AG04450 (cell line): ENCODE data around the gene IDI2. TPM values are rescaled to one million over a fixed set of nuclear protein-coding genes. Genes with fewer than 3 reads are reported as not detected.

Experiments
- CTCF ChIA-PET: fragments of 300-600, 350-600 bp; formaldehyde crosslinking; extraction: SDS; loops from one replicate; lab custom pipeline; 2022; ENCODE audit warnings: antibody characterized with exemption, inconsistent platforms; lab: Charles Lee
- POLR2A ChIA-PET: fragments of 350-600 bp; formaldehyde crosslinking; extraction: SDS; loops from one replicate; lab custom pipeline; 2021; ENCODE audit warnings: antibody characterized with exemption, inconsistent platforms; lab: Yijun Ruan, JAX
- DNase-seq: peaks from one replicate; pipeline ENCODE4 v3.0.0-alpha.2; 2011; ENCODE audit warnings: low read depth, low spot score
- H3K27ac ChIP-seq: one replicate; pipeline ENCODE4 v1.5.1; 2012; ENCODE audit warnings: low read depth, low read length, control low read depth
- H3K27me3 ChIP-seq: one replicate; pipeline ENCODE4 v1.6.0; 2012; ENCODE audit warnings: low read length; ENCODE audit not compliant: control insufficient read depth, insufficient read depth
- H3K4me3 ChIP-seq: 2 replicates; pipeline ENCODE4 v1.5.1; 2011; ENCODE audit warnings: mild to moderate bottlenecking, low read depth, low read length, control low read depth
- H3K9me3 ChIP-seq: 2 replicates; pipeline ENCODE4 v1.5.1; 2012; ENCODE audit warnings: low read length; ENCODE audit not compliant: control insufficient read depth, insufficient read depth
- CTCF ChIP-seq: IDR thresholded peaks from 2 replicates; pipeline ENCODE4 v1.5.1; 2011; ENCODE audit warnings: low read depth, low read length, control low read depth, inconsistent platforms
- polyA plus RNA-seq: library from polyadenylated mRNA; depleted of rRNA; stranded (reverse); fragments of >200 nt; gene quantifications from 2 replicates; pipeline ENCODE4 v1.2.3, GENCODE V29; 2011

IDI2 gene
- polyA plus RNA-seq, 1 experiment: not detected

GRCh38 chr10:1061930-1062774 is 36.5 kb upstream of the IDI2 start:
- H3K27me3 ChIP-seq: no peaks in the 10 kb centered on the region
- no peak overlapping the region for H3K27ac ChIP-seq
- TF ChIP-seq CTCF: no peak
- H3K4me3 ChIP-seq: no peak overlapping the region
- POLR2A ChIA-PET: interaction anchor here (1.4 kb wide), 1 partner anchor 13 kb away, joined by 6 read pairs; the partner anchor contains the start of gene IDI1
- no peak for DNase-seq
- no peaks in the 10 kb centered on the region; the same call in 1 of the 2 replicates for H3K9me3 ChIP-seq
- CTCF ChIA-PET: interaction anchor here (1.2 kb wide), 1 partner anchor 42 kb away, joined by 3 read pairs; no protein-coding TSS in a partner anchor

- TF ChIP-seq CTCF: no peak
- ChIA-PET POLR2A (interaction anchor here (1.3 kb wide), 1 partner anchor 10 kb away, joined by 3 read pairs; no protein-coding TSS in a partner anchor), CTCF (no interaction called here)
- no peaks in the 10 kb centered on the region for H3K27me3 ChIP-seq
- peaks cover 4% of the 10 kb centered on the region; the same call in 1 of the 2 replicates for H3K9me3 ChIP-seq
- no peak for DNase-seq
- no peak overlapping the region for H3K4me3 ChIP-seq
- H3K27ac ChIP-seq: no peak overlapping the region
These were observed 34.2 kb upstream of the IDI2 start for GRCh38 chr10:1059902-1060301.

GRCh38 chr10:1058017-1058416 is 32.4 kb upstream of the IDI2 start:
- POLR2A ChIA-PET: interaction anchor here (1.0 kb wide), 1 partner anchor 9 kb away, joined by 3 read pairs; the partner anchor contains the start of gene IDI1
- DNase-seq: no peak
- no peak overlapping the region for H3K27ac ChIP-seq
- TF ChIP-seq CTCF: no peak
- H3K4me3 ChIP-seq: no peak overlapping the region; the same call in 1 of the 2 replicates
- peaks cover 4% of the 10 kb centered on the region; the same call in 1 of the 2 replicates for H3K9me3 ChIP-seq
- CTCF ChIA-PET: no interaction called here
- H3K27me3 ChIP-seq: no peaks in the 10 kb centered on the region

GRCh38 chr10:1057106-1057657 is 31.5 kb upstream of the IDI2 start:
- Histone ChIP-seq H3K27ac (no peak overlapping the region), H3K4me3 (peak overlapping the region; percentile 99), H3K9me3 (peaks cover 4% of the 10 kb centered on the region; the same call in 1 of the 2 replicates), H3K27me3 (no peaks in the 10 kb centered on the region)
- DNase-seq: no peak
- POLR2A ChIA-PET: interaction anchor here (1.0 kb wide), 1 partner anchor 8 kb away, joined by 3 read pairs; the partner anchor contains the start of gene IDI1
- no peak for TF ChIP-seq CTCF
- CTCF ChIA-PET: no interaction called here
